Gastroesophageal sphincter (tissue), 4 donors: ENCODE data around the gene AMIGO2. TPM values are rescaled to one million over a fixed set of nuclear protein-coding genes. Genes with fewer than 3 reads are reported as not detected.
"Not testable (repeated sequence)": the region's sequence is repeated elsewhere in the genome, so short reads cannot be mapped to it uniquely, and the experiment has no call there.

Experiments used
- ATAC-seq: fragments of 150-250 bp; one replicate; pipeline ENCODE4 v1.9.1; 2016; ENCODE audit warnings: mild to moderate bottlenecking, moderate library complexity
- H3K27ac ChIP-seq, 4 donors: fragments of 200-600 bp; sonication (generic) in 3 of 4; 1 replicate in 3 of 4; 2 replicates in 1 of 4; pipeline ENCODE4 v1.5.1; 2016 to 2019
- H3K27me3 ChIP-seq: fragments of 200-600 bp; sonication (generic); one replicate; pipeline ENCODE4 v1.5.1; 2019
- H3K36me3 ChIP-seq, 2 donors: fragments of 200-600 bp; sonication (generic); one replicate each; pipeline ENCODE4 v1.5.1; 2019; ENCODE audit warnings: control low read depth in 1 of 2
- H3K4me1 ChIP-seq, 3 donors: fragments of 200-600 bp; sonication (generic); 1 replicate in 2 of 3; 2 replicates in 1 of 3; pipeline ENCODE4 v1.5.1; 2016 to 2019; ENCODE audit warnings: control low read depth in 2 of 3
- H3K4me3 ChIP-seq, 2 donors: fragments of 200-600 bp; sonication (generic); one replicate each; pipeline ENCODE4 v1.5.1; 2019; ENCODE audit warnings: mild to moderate bottlenecking in 1 of 2, moderate library complexity in 1 of 2
- H3K9me3 ChIP-seq, 3 donors: fragments of 200-600 bp; sonication (generic); one replicate each; pipeline ENCODE4 v1.5.1; 2017 to 2019; ENCODE audit warnings: control low read depth in 2 of 3
- EP300 ChIP-seq: sonication (generic); formaldehyde crosslinking; IDR thresholded peaks from one replicate; pipeline ENCODE4 v1.6.1; 2017; ENCODE audit warnings: antibody characterized with exemption, mild to moderate bottlenecking
- POLR2A ChIP-seq, 2 donors: fragments of 450-650 bp; IDR thresholded peaks; one replicate each; pipeline ENCODE4 v1.6.1; 2017; ENCODE audit warnings: antibody characterized with exemption in 2 of 2, mild to moderate bottlenecking in 2 of 2, moderate library complexity in 1 of 2
- POLR2AphosphoS5 ChIP-seq: sonication (generic); formaldehyde crosslinking; IDR thresholded peaks from one replicate; pipeline ENCODE4 v1.6.1; 2017; ENCODE audit warnings: antibody characterized with exemption
- WGBS, 2 donors: methylation state at CpG; one replicate each; pipeline ENCODE4 v1.1.5; 2018; ENCODE audit warnings: low coverage in 1 of 2; 5-methylcytosine and 5-hydroxymethylcytosine counted together
- total RNA-seq, 4 donors: library from RNA; depleted of rRNA; stranded (reverse); fragments of >200 nt; gene quantifications; one replicate each; pipeline ENCODE4 v1.1.0, GENCODE V29; 2016
- TF ChIP-seq, protein P1 (sequence below), 4 experiments: fragments of 200-600 bp in 2 of 4; fragments of 450-650 bp in 2 of 4; sonication (generic) in 1 of 4; IDR thresholded peaks; one replicate each; pipeline ENCODE4 v1.5.1; 2017 to 2019; ENCODE audit warnings: antibody characterized with exemption in 4 of 4, mild to moderate bottlenecking in 2 of 4, moderate library complexity in 2 of 4

Gene AMIGO2
- total RNA-seq, 4 donors from 2014 or later, result 1.4 to 8.1 (median 3.6) TPM

DNA sequence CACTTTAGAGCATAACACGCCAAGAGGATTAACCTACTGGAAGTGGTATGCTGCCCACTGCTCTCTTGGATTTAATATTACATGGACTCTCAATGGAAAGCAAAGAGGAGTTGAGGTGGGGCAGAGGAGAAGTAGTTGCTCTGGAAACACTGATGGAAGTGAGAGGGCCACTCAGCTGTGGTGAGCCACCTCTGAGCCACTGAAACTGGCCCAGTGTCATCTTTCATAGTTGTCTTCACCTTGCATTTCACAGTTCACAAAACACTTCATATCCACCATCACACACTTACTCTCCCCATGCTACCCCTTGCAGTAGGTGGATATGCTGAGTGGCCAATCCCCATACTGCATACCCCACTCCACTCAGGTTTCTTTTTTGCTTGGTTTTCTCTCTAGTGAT is 12.6 kb downstream of the AMIGO2 start:
- no peak overlapping the region for H3K4me3 ChIP-seq
- TF ChIP-seq EP300, result no peak
- no peak for TF ChIP-seq POLR2A (IDR thresholded peaks at IDR 0.05)
- no peak for TF ChIP-seq POLR2AphosphoS5
- TF ChIP-seq, protein P1, sequence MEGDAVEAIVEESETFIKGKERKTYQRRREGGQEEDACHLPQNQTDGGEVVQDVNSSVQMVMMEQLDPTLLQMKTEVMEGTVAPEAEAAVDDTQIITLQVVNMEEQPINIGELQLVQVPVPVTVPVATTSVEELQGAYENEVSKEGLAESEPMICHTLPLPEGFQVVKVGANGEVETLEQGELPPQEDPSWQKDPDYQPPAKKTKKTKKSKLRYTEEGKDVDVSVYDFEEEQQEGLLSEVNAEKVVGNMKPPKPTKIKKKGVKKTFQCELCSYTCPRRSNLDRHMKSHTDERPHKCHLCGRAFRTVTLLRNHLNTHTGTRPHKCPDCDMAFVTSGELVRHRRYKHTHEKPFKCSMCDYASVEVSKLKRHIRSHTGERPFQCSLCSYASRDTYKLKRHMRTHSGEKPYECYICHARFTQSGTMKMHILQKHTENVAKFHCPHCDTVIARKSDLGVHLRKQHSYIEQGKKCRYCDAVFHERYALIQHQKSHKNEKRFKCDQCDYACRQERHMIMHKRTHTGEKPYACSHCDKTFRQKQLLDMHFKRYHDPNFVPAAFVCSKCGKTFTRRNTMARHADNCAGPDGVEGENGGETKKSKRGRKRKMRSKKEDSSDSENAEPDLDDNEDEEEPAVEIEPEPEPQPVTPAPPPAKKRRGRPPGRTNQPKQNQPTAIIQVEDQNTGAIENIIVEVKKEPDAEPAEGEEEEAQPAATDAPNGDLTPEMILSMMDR (IDR thresholded peaks at IDR 0.05), result no peak
- H3K9me3 ChIP-seq, result no peaks in the 10 kb centered on the region
- no peak overlapping the region for H3K27ac ChIP-seq
- no peak for ATAC-seq
- peaks cover 0 to 18% (median 3%) of the 10 kb centered on the region in 3 donors for H3K4me1 ChIP-seq
- WGBS, 2 donors, result 90 to 100% methylated on average over 1 of the region's 1 CpG
- no peaks in the 10 kb centered on the region for H3K27me3 ChIP-seq
- H3K36me3 ChIP-seq, result no peaks in the 10 kb centered on the region

DNA sequence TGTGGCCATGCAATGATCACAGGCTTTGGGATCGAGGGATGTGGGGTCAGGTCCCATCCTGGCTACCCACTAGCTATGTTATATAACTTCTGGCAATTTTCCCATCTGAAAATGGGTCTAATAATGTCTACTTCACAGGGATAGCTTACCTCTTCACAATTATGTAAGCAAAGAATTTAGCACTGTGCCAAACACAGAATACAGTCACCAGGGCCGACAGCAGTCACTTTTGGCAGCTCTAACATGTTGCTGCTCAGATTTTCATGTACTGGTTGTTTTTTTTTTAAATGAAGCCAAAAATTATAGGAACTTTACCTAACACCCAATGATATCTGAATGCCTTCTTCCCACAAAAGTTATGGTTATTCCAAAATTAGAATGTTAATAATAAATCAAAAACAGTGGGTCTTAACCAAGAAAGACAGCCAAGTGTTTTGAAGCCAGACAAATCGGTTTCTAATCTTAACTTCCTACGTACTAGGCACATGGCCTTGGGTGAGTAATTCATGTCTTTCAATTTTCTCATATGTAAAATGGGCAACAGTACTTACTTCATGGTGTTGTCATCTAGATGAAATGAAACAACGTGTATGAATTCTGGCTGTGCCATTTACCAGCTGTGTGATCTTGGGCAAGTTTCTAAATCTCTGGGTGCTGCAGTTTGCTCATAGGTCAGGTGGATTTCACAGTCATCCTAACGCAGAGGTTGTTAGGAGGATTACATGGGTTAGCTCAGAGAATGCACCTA is 13.3 kb downstream of the AMIGO2 start:
- no peak overlapping the region for H3K27ac ChIP-seq
- 31 to 53% methylated on average over 5 to 6 of the region's 6 CpGs for WGBS, 2 donors
- no peak overlapping the region for H3K4me3 ChIP-seq
- H3K27me3 ChIP-seq, result no peaks in the 10 kb centered on the region
- ATAC-seq, result no peak
- no peaks in the 10 kb centered on the region for H3K36me3 ChIP-seq
- H3K9me3 ChIP-seq, result no peaks in the 10 kb centered on the region
- peaks cover 0 to 18% (median 3%) of the 10 kb centered on the region in 3 donors for H3K4me1 ChIP-seq
- TF ChIP-seq, protein P1 (IDR thresholded peaks at IDR 0.05), result no peak
- TF ChIP-seq POLR2A (IDR thresholded peaks at IDR 0.05) (no peak), EP300 (no peak), POLR2AphosphoS5 (peak; percentile 66)

DNA sequence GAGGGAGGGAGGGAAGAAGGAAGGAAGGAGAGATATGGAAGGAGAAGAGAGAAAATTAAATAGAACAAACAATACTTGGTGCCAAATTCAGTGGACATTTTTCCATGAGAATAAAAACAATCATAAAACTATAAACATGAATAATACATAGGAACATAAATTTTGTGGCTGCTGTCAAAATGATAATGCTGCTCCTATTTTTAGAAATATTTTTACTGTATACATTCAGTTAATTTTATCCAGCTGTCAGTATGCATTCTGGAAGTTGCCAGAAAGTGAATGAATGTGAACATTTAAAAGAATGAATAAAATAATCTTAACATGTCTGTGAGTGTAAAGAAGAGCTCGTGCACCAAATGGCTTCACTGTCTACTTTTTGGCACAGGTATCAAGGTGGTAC is 14.2 kb downstream of the AMIGO2 start:
- TF ChIP-seq POLR2A (IDR thresholded peaks at IDR 0.05) (no peak), EP300 (no peak), POLR2AphosphoS5 (no peak)
- TF ChIP-seq, protein P1 (IDR thresholded peaks at IDR 0.05), result no peak
- 17 to 25% methylated on average over 1 of the region's 1 CpG for WGBS, 2 donors
- ATAC-seq, result no peak
- peaks cover 0 to 18% (median 3%) of the 10 kb centered on the region in 3 donors for H3K4me1 ChIP-seq
- H3K36me3 ChIP-seq, result no peaks in the 10 kb centered on the region
- no peaks in the 10 kb centered on the region for H3K9me3 ChIP-seq
- H3K4me3 ChIP-seq, result no peak overlapping the region
- H3K27me3 ChIP-seq, result no peaks in the 10 kb centered on the region
- no peak overlapping the region for H3K27ac ChIP-seq

DNA sequence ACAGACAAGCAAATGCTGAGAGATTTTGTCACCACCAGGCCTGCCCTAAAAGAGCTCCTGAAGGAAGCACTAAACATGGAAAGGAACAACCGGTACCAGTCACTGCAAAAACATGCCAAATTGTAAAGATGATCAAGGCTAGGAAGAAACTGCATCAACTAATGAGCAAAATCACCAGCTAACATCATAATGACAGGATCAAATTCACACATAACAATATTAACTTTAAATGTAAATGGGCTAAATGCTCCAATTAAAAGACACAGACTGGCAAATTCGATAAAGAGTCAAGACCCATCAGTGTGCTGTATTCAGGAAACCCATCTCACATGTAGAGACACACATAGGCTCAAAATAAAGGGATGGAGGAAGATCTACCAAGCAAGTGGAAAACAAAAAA is 21.1 kb downstream of the AMIGO2 start:
- 86% methylated on average over 1 of the region's 2 CpGs; no CpG with 5 or more reads in 1 of the 2 donors for WGBS, 2 donors
- not testable (repeated sequence) for H3K27me3 ChIP-seq, H3K4me3 ChIP-seq, H3K4me1 ChIP-seq, H3K27ac ChIP-seq, ATAC-seq, H3K36me3 ChIP-seq
- H3K9me3 ChIP-seq, result peaks cover 0 to 14% (median 0%) of the 10 kb centered on the region in 3 donors

DNA sequence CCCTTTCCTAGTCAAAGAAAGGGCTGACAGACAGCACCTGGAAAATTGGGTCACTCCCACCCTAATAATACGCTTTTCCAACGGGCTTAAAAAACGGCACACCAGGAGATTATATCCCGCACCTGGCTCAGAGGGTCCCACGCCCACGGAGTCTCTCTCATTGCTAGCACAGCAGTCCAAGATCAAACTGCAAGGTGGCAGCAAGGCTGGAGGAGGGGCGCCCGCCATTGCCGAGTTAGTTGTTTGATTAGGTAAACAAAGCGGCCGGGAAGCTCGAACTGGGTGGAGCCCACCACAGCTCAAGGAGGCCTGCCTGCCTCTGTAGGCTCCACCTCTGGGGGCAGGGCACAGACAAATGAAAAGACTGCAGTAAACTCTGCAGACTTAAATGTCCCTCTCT is 22.8 kb downstream of the AMIGO2 start:
- not testable (repeated sequence) for H3K36me3 ChIP-seq, H3K4me3 ChIP-seq, H3K27me3 ChIP-seq, ATAC-seq, H3K27ac ChIP-seq, H3K4me1 ChIP-seq
- peaks cover 0 to 20% (median 0%) of the 10 kb centered on the region in 3 donors for H3K9me3 ChIP-seq
- WGBS, 2 donors, result 80% methylated on average over 5 of the region's 12 CpGs; no CpG with 5 or more reads in 1 of the 2 donors

DNA sequence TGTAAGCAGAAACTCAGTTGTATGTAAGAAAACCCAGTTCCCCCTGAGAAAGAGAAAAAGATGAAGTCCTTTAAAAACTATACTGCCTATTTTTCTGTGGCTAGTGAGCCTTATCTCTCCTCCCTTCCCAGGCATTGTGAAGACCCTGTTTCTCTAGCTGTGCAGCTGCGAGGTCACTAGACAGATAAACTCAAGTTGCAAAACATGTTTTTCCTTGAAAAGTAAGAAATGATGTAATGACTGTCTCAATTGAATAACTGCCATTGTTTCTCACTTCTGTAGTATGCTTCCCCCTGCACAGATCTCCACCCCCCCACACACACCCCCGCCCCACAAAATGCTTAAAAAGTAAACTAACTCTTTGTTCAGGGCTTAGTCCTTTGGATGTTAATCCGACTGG is 23.9 kb downstream of the AMIGO2 start:
- H3K9me3 ChIP-seq, result peaks cover 0 to 28% (median 0%) of the 10 kb centered on the region in 3 donors

More for the DNA sequence above, 23.9 kb downstream of the AMIGO2 start:
- not testable (repeated sequence) for H3K4me3 ChIP-seq, H3K36me3 ChIP-seq, ATAC-seq, H3K27ac ChIP-seq, H3K27me3 ChIP-seq, H3K4me1 ChIP-seq
- WGBS, 2 donors, result 54 to 60% methylated on average over 3 of the region's 3 CpGs
